PFSK-1 (cell line): Measurements from ENCODE around the gene COLEC12.

Source experiments
- POLR2AphosphoS5 ChIP-seq: IDR thresholded peaks from 2 replicates; pipeline ENCODE4 v1.6.1; 2012; ENCODE audit warnings: low read depth, mild to moderate bottlenecking, control low read depth, low read length, moderate library complexity
- REST ChIP-seq, 2 experiments: IDR thresholded peaks; 2 replicates each; pipeline versions ENCODE4 v1.6.1 to v1.8.0; 2011 to 2012; ENCODE audit warnings: low read depth in 2 of 2, low read length in 2 of 2, control low read depth in 1 of 2, inconsistent platforms in 1 of 2, mild to moderate bottlenecking in 1 of 2, moderate library complexity in 1 of 2; ENCODE audit not compliant: insufficient read depth in 1 of 2
- TAF1 ChIP-seq: IDR thresholded peaks from 2 replicates; pipeline ENCODE4 v1.6.1; 2012; ENCODE audit warnings: low read length, control low read depth, borderline replicate concordance; ENCODE audit not compliant: insufficient read depth

GRCh38 chr18:331221-331821 lies 169.2 kb downstream of the COLEC12 start:
- TF ChIP-seq POLR2AphosphoS5 = no peak
- no peak for TF ChIP-seq TAF1
- TF ChIP-seq REST (IDR thresholded peaks at IDR 0.05; ENCODE audit: insufficient read depth in 1 of 2, low read depth in 2 of 2, low read length in 2 of 2) = no peak
